Right ventricle myocardium inferior (tissue), 1 donor: Measurements from ENCODE around the gene PRKCZ. TPM values are rescaled to one million over a fixed set of nuclear protein-coding genes. Genes with fewer than 3 reads are reported as not detected.

Experiments
- ATAC-seq: fragments of 200-7000 bp; cut with Tn5 transposase; one replicate; pipeline ENCODE4 v1.9.1; 2020; ENCODE audit warnings: mild to moderate bottlenecking, moderate library complexity
- DNase-seq: peaks from one replicate; pipeline ENCODE4 v3.0.0; 2021; ENCODE audit errors: missing footprints
- intact Hi-C: fragments of 100-400 bp; cut with DNase I; formaldehyde crosslinking; loops from one replicate; pipeline ENCODE4 v1.11.0; 2022
- total RNA-seq: library from RNA; stranded (reverse); fragmentation: NEBNext Ultra II Directional; extraction: Animal tissue kit (Norgen Biotek cat#: 25700); gene quantifications from one replicate; pipeline ENCODE4 v1.2.1, GENCODE V29; 2021
- donor health status: DM: no; HTN: yes; CAD: no; lungs with severe emphysema.

Gene PRKCZ
- total RNA-seq, 1 donor from 2014 or later: 16.4 TPM

GRCh38 chr1:2202008-2202575 is 151.9 kb downstream of the PRKCZ start:
- DNase-seq (no peak), ATAC-seq (no peak)
- intact Hi-C loops: no loop called here

- no peak for DNase-seq
- intact Hi-C loops: no loop called here
- ATAC-seq: no peak
Observed at GRCh38 chr1:2202843-2203601, 152.8 kb downstream of the PRKCZ start.

GRCh38 chr1:2203671-2204414 is 153.6 kb downstream of the PRKCZ start:
- no peak for ATAC-seq
- intact Hi-C loops: no loop called here

GRCh38 chr1:2204415-2205190 is 154.4 kb downstream of the PRKCZ start:
- ATAC-seq: peak; percentile 66
- intact Hi-C loops: no loop called here

More at GRCh38 chr1:2203671-2204414, 153.6 kb downstream of the PRKCZ start:
- DNase-seq: no peak

GRCh38 chr1:2205191-2205952 is 155.2 kb downstream of the PRKCZ start:
- DNase-seq (peak; percentile 99), ATAC-seq (peak; percentile 84)
- intact Hi-C loops: no loop called here

More at GRCh38 chr1:2204415-2205190, 154.4 kb downstream of the PRKCZ start:
- DNase-seq: peak; percentile 91

- DNase-seq (no peak), ATAC-seq (no peak)
- intact Hi-C loops: no loop called here
Observed at GRCh38 chr1:2206813-2207487, 156.7 kb downstream of the PRKCZ start.

GRCh38 chr1:2208309-2209239 is 158.4 kb downstream of the PRKCZ start:
- DNase-seq (no peak), ATAC-seq (no peak)
- intact Hi-C loops: no loop called here

GRCh38 chr1:2209400-2210083 is 159.3 kb downstream of the PRKCZ start:
- DNase-seq: no peak
- no peak for ATAC-seq
- intact Hi-C loops: no loop called here

GRCh38 chr1:2210084-2210653 is 160.0 kb downstream of the PRKCZ start:
- DNase-seq (no peak), ATAC-seq (no peak)
- intact Hi-C loops: no loop called here

- ATAC-seq (no peak), DNase-seq (no peak)
- intact Hi-C loops: no loop called here
Observed at GRCh38 chr1:2210786-2211185, 160.6 kb downstream of the PRKCZ start.

GRCh38 chr1:2212274-2212531 is 162.0 kb downstream of the PRKCZ start:
- intact Hi-C loops: no loop called here
- peak; percentile 0 for ATAC-seq
- peak; percentile 66 for DNase-seq

- intact Hi-C loops: loop anchor here (1.0 kb wide), 1 partner anchor 14 kb away; no protein-coding TSS in a partner anchor
- ATAC-seq: peak; percentile 62
- peak; percentile 93 for DNase-seq
Observed at GRCh38 chr1:2212532-2213491, 162.6 kb downstream of the PRKCZ start.

- intact Hi-C loops: loop anchor here (1.0 kb wide), 1 partner anchor 13 kb away; no protein-coding TSS in a partner anchor
Observed at GRCh38 chr1:2213576-2214505, 163.6 kb downstream of the PRKCZ start.

More at GRCh38 chr1:2213576-2214505, 163.6 kb downstream of the PRKCZ start:
- DNase-seq: peak; percentile 91
- peak; percentile 79 for ATAC-seq
